ENCODE results near the gene CERS4.
"Not testable (repeated sequence)": the region's sequence is repeated elsewhere in the genome, so short reads cannot be mapped to it uniquely, and the experiment has no call there.

Gene CERS4

GRCh38 chr19:8269724-8270123 is 60.6 kb downstream of the CERS4 start:
- no peak for DNase-seq

DNA sequence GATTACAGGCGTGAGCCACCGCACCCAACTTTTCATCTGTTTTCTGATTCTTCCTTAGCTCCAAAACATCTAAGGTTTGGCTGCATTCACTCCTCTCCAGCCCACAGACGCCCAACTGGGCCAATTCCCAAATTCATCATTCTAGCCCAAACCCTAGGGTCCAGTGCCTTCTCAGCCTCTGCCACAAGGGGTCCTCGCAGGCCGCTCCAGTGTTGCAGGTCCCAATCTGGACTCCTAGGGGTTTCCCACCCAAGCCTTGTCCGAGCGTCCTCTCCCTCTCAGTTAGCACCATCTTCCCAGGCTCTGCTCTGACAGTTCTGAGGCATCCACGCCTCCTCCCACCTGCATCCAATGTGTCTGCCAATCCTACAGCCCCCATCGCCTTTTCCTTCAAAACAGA is 67.3 kb downstream of the CERS4 start:
- DNase-seq = not testable (repeated sequence)

DNA sequence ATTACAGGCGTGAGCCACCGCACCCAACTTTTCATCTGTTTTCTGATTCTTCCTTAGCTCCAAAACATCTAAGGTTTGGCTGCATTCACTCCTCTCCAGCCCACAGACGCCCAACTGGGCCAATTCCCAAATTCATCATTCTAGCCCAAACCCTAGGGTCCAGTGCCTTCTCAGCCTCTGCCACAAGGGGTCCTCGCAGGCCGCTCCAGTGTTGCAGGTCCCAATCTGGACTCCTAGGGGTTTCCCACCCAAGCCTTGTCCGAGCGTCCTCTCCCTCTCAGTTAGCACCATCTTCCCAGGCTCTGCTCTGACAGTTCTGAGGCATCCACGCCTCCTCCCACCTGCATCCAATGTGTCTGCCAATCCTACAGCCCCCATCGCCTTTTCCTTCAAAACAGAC is 82.2 kb downstream of the CERS4 start:
- not testable (repeated sequence) for DNase-seq

DNA sequence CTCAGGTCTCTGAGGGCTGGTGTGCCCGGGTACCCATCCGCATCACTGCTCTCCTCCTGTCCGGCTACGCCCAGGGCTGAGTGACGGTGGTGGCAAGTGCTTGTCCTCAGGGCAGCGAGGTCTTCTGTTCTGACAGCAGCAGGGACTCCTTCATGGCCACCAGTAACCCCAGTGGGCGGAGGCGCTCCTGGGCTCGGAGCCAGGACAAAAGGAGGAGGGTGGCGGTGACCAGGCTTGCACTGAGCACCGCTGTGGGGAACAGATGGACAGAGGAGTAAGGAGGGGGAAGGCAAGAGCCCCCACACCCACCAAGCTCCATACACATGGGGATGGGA is 93.2 kb downstream of the CERS4 start:
- no peak for DNase-seq

GRCh38 chr19:8302734-8303133 is 93.6 kb downstream of the CERS4 start:
- no peak for DNase-seq

- no peak for DNase-seq
Measured at GRCh38 chr19:8304841-8305621, 95.9 kb downstream of the CERS4 start.

DNA sequence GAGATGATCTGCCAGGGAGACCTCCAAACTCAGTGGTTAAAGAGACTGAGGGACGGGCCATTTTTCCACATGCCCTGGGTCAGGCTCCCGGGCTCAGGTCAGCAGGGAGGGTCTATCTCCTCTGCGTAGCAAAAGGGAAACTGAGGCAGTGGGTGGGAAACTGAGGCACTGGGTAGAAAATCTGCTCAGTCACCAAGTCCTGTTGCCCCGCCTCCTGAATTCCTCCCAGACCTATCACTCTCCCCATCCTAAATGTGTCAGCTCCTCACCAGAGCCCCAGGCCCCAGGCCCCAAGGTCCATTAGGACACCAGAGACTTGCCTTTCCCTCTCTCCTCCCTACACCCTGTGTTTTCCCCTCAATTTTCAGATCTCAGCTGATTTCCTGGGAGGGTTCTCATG is 96.6 kb downstream of the CERS4 start:
- DNase-seq = no peak

- DNase-seq = no peak
Measured at GRCh38 chr19:8306235-8307054, 97.3 kb downstream of the CERS4 start.

- DNase-seq = no peak
Measured at GRCh38 chr19:8307400-8307964, 98.3 kb downstream of the CERS4 start.

DNA sequence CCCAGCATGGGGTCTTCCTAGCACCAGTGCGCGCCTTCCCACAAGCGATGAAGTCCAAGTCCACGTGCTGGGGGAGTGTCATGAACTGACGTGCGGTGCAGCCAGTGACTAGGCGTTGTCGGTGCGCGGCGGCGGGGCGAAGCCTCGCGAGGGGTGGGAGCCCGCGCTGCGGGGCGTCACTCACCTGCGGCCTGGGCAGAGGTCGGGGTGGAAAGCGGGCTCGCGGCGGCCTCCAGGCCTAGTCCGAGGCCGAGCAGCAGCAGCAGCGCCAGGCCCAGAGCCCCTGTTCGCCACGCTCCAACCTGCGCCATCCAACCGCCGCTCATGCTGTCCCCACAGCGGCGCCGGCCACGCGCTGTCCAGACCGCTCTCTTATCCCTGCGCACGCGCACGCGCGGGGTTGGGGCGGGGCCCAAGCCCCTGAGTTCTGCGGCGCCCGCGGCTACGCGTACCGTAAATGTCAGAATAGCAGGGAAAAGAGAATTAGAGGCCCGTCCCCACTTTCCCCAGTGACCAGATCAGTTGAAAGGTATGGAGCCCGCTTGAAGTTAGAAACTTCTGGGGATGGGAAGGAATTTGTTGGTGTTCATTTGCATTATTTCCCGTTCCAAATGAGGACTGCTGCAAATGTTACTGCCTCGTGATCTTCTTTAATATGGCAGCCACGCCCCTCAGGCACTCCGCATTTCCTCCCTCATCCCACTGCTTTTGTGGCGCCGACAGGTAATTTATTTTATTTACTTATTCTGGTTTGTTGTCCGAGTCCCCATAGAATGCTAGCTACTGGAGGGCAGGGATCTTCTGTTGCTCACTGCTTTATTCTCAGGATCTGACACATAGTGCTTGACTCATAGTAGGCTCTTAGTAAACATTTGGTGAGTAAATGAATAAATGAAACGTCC is 99.0 kb downstream of the CERS4 start, which contains the start of gene CD320:
Gene CD320, minus strand, starts transcription at position 394 of the 902 bp plus-strand sequence. Its CDS starts 68 bp downstream, at position 326.
- peak; percentile 86 for DNase-seq

GRCh38 chr19:8308891-8309291 is 99.7 kb downstream of the CERS4 start:
- DNase-seq = no peak

DNA sequence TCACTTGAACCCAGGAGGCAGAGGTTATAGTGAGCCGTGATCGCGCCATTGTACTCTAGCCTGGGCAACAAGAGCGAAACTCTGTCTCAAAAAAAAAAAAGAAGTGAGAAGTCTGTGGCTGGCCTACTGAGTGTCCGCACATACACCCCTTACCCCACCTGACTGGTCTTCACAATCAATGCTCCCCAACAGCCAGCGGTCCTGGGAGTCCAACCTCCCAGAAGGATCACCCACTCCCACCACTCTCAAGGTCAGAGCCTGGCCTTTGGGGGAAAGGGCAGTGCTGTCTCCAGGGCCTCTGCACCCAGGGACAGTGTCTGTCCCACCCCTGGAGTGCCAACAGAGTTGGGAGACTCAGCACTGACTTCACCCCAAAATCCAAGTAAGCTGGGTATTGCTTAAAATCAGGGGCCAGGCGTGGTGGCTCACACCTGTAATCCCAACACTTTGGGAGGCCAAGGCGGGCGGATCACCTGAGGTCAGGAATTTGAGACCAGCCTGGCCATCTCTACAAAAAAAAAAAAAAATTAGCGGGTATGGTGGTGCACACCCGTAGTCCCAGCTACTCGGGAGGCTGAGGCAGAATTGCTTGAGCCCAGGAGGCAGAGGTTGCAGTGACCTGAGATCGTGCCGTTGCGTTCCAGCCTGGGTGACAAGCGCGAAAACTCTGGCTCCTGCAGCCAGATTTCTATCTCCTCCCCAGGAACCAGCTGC is 101.3 kb downstream of the CERS4 start:
- no peak for DNase-seq

DNA sequence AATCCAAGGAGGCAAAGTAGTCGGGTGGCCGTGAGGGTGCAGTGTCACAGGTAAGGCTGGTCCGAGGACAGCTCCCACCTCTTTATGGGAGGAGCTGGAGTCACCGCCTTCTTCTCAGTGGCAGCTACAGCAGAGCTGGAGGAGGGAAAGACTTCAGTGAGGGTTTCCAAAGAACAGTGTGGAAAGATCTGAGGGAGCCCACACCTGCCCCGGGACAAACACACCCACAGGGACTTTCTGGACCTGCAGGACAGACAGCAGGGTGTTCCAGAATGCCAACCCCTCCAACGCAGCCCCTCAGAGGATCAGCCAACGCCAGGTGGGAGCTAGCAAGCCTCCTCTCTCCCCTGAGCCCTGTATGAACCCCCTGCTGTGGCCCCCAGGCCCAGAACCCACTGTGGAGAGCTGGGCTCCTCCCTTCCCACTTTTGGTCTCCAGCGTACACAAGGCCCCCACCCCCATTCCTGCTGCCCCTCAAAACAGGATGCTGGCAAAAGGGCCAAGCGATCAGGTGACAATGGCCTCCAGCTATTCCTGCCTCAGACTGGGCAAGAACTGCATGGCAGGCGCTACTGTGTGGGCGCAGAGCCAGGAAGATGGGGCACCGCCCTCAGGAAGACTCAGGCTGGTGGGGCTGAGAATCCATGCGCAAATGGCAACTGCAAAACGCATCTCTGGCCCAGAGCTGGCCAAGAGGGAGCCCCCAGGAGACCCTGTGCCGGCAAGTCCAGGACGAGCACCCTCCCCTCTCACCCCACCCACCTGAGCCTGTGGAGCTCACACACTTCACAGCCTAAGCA is 102.5 kb downstream of the CERS4 start:
- DNase-seq = no peak

Measured in CD4-positive, alpha-beta T cell treated with Interleukin-12 subunit alpha and Interleukin-12 subunit beta, for 1 hour (primary cell).